GM13977 (cell line): Measurements from ENCODE around the gene OBSCN.
"Not testable (repeated sequence)": the region's sequence is repeated elsewhere in the genome, so short reads cannot be mapped to it uniquely, and the experiment has no call there.

ENCODE experiments used
- DNase-seq: peaks from one replicate; pipeline ENCODE4 v3.0.0; 2012; ENCODE audit warnings: low spot score
- CTCF ChIP-seq: IDR thresholded peaks from 2 replicates; pipeline ENCODE4 v1.5.1; 2012; ENCODE audit warnings: mild to moderate bottlenecking, control low read depth; ENCODE audit not compliant: insufficient read depth; ENCODE audit errors: extremely low read depth, missing control alignments
- in situ Hi-C: fragments of 300-500 bp; cut with MboI; formaldehyde crosslinking; loops from one replicate; pipeline ENCODE4 v1.12.0; 2022; ENCODE audit warnings: low sequenced_read_pairs, low pct_unique_long_range_greater_than_20kb, mixed read lengths, inconsistent platforms; ENCODE audit not compliant: unreplicated experiment

OBSCN gene

GRCh38 chr1:228249513-228250305 lies 41.9 kb downstream of the OBSCN start:
- DNase-seq, result no peak
- in situ Hi-C loops, result no loop called here

GRCh38 chr1:228252476-228252875 lies 44.6 kb downstream of the OBSCN start:
- DNase-seq, in situ Hi-C loops: not testable (repeated sequence)

More at GRCh38 chr1:228249513-228250305, 41.9 kb downstream of the OBSCN start:
- no peak for TF ChIP-seq CTCF

GRCh38 chr1:228256626-228257375 lies 49.0 kb downstream of the OBSCN start:
- no peak for TF ChIP-seq CTCF
- in situ Hi-C loops, result no loop called here

GRCh38 chr1:228258486-228258885 lies 50.6 kb downstream of the OBSCN start:
- TF ChIP-seq CTCF, result no peak
- in situ Hi-C loops, result no loop called here

More at GRCh38 chr1:228256626-228257375, 49.0 kb downstream of the OBSCN start:
- DNase-seq, result no peak

GRCh38 chr1:228259368-228259894 lies 51.6 kb downstream of the OBSCN start:
- no peak for TF ChIP-seq CTCF
- in situ Hi-C loops, result no loop called here
- no peak for DNase-seq

More at GRCh38 chr1:228258486-228258885, 50.6 kb downstream of the OBSCN start:
- no peak for DNase-seq

GRCh38 chr1:228259951-228260350 lies 52.1 kb downstream of the OBSCN start:
- in situ Hi-C loops, result no loop called here
- no peak for TF ChIP-seq CTCF
- DNase-seq, result no peak

GRCh38 chr1:228261706-228262105 lies 53.9 kb downstream of the OBSCN start:
- in situ Hi-C loops, result no loop called here
- TF ChIP-seq CTCF, result no peak

More at GRCh38 chr1:228261706-228262105, 53.9 kb downstream of the OBSCN start:
- no peak for DNase-seq
